ENCODE results near the gene ZNF507. TPM values are rescaled to one million over a fixed set of nuclear protein-coding genes. Genes with fewer than 3 reads are reported as not detected.
"Not testable (repeated sequence)": the region's sequence is repeated elsewhere in the genome, so short reads cannot be mapped to it uniquely, and the experiment has no call there.

ZNF507 gene
- total RNA-seq, 2 donors from 2014 or later = 22.7 to 34.2 TPM

DNA sequence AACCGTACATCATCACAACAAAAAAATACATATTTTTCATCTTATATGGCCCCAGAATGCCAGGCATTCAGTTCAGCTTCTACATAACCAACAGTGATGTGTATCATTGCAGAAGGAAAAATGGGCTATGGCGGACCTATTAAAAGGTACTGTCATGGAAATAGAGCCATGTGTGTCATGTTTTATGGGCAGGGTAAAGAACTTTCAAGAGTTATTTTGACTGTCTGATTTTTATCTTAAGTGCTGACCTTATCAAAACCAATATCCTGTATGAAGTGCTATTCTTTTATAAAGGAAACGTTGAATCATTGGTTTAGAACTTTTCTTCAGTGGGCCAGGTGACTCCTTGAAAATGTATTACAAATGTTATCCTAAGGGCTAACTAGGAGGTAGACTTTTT lies 9.9 kb downstream of the ZNF507 start:
- peaks cover 5 to 10% of the 10 kb centered on the region in 2 donors for H3K9me3 Mint-ChIP-seq
- H3K36me3 Mint-ChIP-seq = peaks cover 47 to 65% of the 10 kb centered on the region in 2 donors
- H3K27ac Mint-ChIP-seq = peak overlapping the region in 1 of 2 donors; percentile 37
- ATAC-seq = peak in 1 of 2 donors; percentile 57
- no peak for DNase-seq (ENCODE audit: low spot score in 2 of 2)

DNA sequence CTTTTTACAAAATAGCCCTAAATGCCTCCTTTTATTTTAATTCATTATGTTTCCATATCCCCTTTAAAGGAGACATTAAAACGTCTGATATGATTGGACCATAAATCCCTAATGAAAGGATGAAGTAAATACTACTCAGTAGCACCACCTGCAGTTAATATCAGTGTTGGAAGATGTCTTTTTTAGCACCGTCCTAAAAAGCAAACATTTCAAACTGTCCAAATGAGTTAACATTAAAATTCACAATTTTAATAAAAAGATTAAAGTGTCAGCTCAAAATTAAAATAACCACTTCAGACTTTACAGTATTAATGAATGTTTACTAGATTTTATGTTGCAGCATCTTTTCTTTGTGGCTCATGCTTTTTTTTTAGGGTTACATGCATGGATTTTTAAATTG lies 12.3 kb downstream of the ZNF507 start:
- ATAC-seq (no peak), DNase-seq (ENCODE audit: low spot score in 2 of 2) (no peak)
- Mint-ChIP-seq H3K36me3 (peaks cover 31 to 45% of the 10 kb centered on the region in 2 donors), H3K9me3 (peaks cover 5 to 6% of the 10 kb centered on the region in 2 donors), H3K27ac (no peak overlapping the region)

- Mint-ChIP-seq H3K27ac (no peak overlapping the region), H3K9me3 (peaks cover 5 to 6% of the 10 kb centered on the region in 2 donors), H3K36me3 (peaks cover 26 to 40% of the 10 kb centered on the region in 2 donors)
- ATAC-seq (no peak), DNase-seq (ENCODE audit: low spot score in 2 of 2) (no peak)
Observed at GRCh38 chr19:32358321-32358720, 12.9 kb downstream of the ZNF507 start.

GRCh38 chr19:32359581-32359980 lies 14.2 kb downstream of the ZNF507 start:
- DNase-seq (ENCODE audit: low spot score in 2 of 2) = no peak
- Mint-ChIP-seq H3K9me3 (no peaks in the 10 kb centered on the region), H3K27ac (no peak overlapping the region), H3K36me3 (peaks cover 21 to 33% of the 10 kb centered on the region in 2 donors)
- ATAC-seq = no peak

DNA sequence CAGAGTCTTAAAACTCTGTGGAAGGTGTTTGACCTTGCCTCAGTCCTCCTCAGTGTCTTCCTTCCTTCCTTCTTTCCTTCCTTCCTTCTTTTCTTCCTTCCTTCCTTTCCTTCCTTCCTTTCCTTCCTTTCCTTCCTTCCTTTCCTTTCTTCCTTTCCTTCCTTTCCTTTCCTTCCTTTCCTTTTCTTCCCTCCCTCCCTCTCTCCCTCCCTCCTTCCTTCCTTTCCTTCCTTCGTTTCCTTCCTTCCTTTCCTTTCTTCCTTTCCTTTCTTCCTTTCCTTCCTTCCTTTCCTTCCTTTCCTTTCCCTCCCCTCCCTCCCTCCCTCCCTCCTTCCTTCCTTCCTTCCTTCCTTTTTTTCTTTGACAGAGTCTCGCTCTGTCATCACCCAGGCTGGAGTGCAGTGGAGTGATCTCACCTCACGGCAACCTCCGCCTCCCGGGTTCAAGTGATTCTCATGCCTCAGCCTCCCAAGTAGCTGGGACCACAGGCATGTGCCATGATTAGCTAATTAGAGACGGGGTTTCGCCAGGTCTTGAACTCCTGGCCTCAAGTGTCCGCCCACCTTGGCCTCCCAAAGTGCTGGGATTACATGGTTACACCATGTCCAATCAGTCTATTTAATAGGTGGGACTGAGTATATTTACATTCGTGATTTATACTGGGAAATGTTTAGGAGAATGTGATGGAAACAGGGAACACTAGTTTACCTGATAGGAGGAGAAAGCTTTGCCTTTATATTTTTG lies 16.3 kb downstream of the ZNF507 start:
- DNase-seq (ENCODE audit: low spot score in 2 of 2) = no peak
- ATAC-seq = no peak
- peak overlapping the region; percentile 2 to 81 for H3K27ac Mint-ChIP-seq
- H3K36me3 Mint-ChIP-seq = peaks cover 22 to 24% of the 10 kb centered on the region in 2 donors
- H3K9me3 Mint-ChIP-seq = no peaks in the 10 kb centered on the region

- peak overlapping the region in 1 of 2 donors; percentile 2 for H3K27ac Mint-ChIP-seq
- H3K36me3 Mint-ChIP-seq = peaks cover 27 to 28% of the 10 kb centered on the region in 2 donors
- ATAC-seq = no peak
- no peak for DNase-seq (ENCODE audit: low spot score in 2 of 2)
- H3K9me3 Mint-ChIP-seq = no peaks in the 10 kb centered on the region
Observed at GRCh38 chr19:32362318-32362691, 16.9 kb downstream of the ZNF507 start.

DNA sequence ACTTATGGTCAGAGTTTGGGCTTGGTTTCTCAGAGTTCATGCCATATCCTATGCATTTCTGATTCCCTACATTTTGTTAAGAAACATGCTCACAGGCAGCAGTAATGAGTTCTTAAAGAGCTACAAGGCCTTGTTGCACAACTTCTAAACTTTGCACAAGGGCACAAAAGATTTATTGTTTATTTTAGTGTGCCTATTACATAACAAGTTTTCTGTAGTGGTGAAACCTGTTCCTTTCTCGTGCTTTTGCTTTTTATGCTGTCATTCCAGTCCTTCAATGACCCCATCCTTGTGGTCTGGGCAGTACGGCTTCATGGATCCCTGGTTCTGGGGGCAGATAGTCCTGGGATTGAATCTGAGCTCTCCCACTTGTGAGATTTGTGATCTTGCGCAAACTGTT lies 17.8 kb downstream of the ZNF507 start:
- no peak for ATAC-seq
- Mint-ChIP-seq H3K36me3 (peaks cover 26 to 27% of the 10 kb centered on the region in 2 donors), H3K9me3 (no peaks in the 10 kb centered on the region), H3K27ac (peak overlapping the region; percentile 2 to 39)
- DNase-seq (ENCODE audit: low spot score in 2 of 2) = no peak

DNA sequence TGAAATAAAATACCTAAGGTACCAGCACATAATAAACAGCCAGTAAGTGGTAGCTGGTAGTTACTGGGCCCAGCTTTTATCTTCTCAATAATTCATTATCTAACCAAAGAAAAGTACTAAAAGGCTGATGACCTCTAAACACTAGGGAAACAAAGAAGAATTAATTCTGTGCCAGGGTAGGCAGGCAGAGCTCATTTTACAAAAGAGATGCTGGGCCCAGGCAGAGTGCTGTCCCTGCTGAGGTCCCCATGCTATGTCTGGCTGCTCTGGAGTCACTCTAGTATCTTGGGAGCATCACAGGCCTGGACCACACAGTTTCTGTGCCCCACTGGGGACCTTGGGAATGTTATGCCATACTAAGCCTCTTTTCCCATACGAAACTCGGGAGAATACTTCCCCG lies 18.2 kb downstream of the ZNF507 start:
- peak overlapping the region in 1 of 2 donors; percentile 75 for H3K27ac Mint-ChIP-seq
- ATAC-seq = no peak
- peaks cover 22 to 27% of the 10 kb centered on the region in 2 donors for H3K36me3 Mint-ChIP-seq
- no peak for DNase-seq (ENCODE audit: low spot score in 2 of 2)
- no peaks in the 10 kb centered on the region for H3K9me3 Mint-ChIP-seq

DNA sequence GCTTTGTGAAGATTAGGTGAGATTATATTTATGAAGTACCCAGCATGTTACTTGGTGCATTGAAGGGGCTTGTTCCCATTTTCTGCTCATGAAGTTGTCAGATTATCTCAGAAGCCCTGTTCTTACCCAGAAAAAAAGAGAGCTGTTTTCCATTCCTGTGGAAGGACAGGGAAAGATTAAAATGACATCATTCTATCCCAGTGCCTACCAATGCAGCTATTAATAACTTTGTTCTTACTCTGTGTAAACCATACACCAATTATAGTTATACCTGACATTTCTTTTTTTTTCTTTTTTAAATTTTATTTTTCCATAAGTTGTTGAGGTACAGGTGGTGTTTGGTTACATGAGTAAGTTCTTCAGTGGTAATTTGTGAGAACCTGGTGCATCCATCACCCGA lies 18.6 kb downstream of the ZNF507 start:
- no peak for ATAC-seq
- H3K9me3 Mint-ChIP-seq = no peaks in the 10 kb centered on the region
- H3K36me3 Mint-ChIP-seq = peaks cover 22 to 27% of the 10 kb centered on the region in 2 donors
- DNase-seq (ENCODE audit: low spot score in 2 of 2) = no peak
- peak overlapping the region in 1 of 2 donors; percentile 75 for H3K27ac Mint-ChIP-seq

GRCh38 chr19:32367063-32367462 lies 21.7 kb downstream of the ZNF507 start:
- H3K36me3 Mint-ChIP-seq = peaks cover 35 to 44% of the 10 kb centered on the region in 2 donors
- DNase-seq (ENCODE audit: low spot score in 2 of 2) (no peak), ATAC-seq (no peak)
- H3K27ac Mint-ChIP-seq = no peak overlapping the region
- no peaks in the 10 kb centered on the region for H3K9me3 Mint-ChIP-seq

GRCh38 chr19:32367948-32368536 lies 22.6 kb downstream of the ZNF507 start:
- ATAC-seq (no peak), DNase-seq (ENCODE audit: low spot score in 2 of 2) (no peak)
- no peak overlapping the region for H3K27ac Mint-ChIP-seq
- H3K9me3 Mint-ChIP-seq = no peaks in the 10 kb centered on the region
- H3K36me3 Mint-ChIP-seq = peaks cover 39 to 51% of the 10 kb centered on the region in 2 donors

DNA sequence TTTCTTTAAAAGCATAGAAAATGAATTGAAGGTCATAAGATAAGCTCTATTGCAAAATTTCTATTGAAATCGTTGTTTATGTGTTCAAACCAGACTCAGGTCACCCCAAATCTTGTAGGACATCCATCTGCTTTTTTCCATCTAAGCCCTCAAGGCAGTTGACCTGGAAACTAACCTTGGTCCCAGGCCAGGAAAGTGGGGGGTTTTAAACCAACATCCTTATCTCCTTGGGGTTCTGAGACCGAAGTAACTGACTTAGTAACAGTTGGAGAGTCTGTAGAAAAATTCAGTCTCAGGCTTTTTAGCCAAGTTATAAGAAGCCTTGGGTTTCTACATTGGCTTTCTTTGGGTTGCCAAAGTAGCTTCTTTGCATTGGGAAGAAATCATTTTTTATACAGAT lies 23.4 kb downstream of the ZNF507 start:
- H3K9me3 Mint-ChIP-seq = no peaks in the 10 kb centered on the region
- ATAC-seq (no peak), DNase-seq (ENCODE audit: low spot score in 2 of 2) (no peak)
- peaks cover 34 to 45% of the 10 kb centered on the region in 2 donors for H3K36me3 Mint-ChIP-seq
- H3K27ac Mint-ChIP-seq = no peak overlapping the region

- no peaks in the 10 kb centered on the region for H3K9me3 Mint-ChIP-seq
- ATAC-seq (no peak), DNase-seq (ENCODE audit: low spot score in 2 of 2) (no peak)
- peaks cover 12 to 36% of the 10 kb centered on the region in 2 donors for H3K36me3 Mint-ChIP-seq
- no peak overlapping the region for H3K27ac Mint-ChIP-seq
Observed at GRCh38 chr19:32372726-32373517, 27.5 kb downstream of the ZNF507 start.

- Mint-ChIP-seq H3K27ac (no peak overlapping the region), H3K9me3 (no peaks in the 10 kb centered on the region), H3K36me3 (peaks cover 12 to 36% of the 10 kb centered on the region in 2 donors)
- DNase-seq (ENCODE audit: low spot score in 2 of 2) (no peak), ATAC-seq (no peak)
Observed at GRCh38 chr19:32373585-32374295, 28.3 kb downstream of the ZNF507 start.

DNA sequence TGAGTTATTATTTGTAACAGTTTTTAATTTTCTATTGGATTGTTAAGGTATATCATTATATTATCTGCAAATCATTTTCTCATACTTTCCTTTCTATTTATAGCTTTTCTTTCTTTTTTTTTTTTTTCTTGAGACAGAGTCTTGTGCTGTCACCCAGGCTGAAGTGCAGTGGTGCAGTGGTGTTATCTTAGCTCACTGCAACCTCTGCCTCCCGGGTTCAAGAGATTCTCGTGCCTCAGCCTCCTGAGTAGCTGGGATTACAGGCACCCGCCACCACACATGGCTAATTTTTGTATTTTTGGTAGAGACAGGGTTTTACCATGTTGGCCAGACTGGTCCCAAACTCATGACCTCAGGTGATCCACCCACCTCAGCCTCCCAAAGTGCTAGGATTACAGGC lies 29.0 kb downstream of the ZNF507 start:
- not testable (repeated sequence) for DNase-seq (ENCODE audit: low spot score in 2 of 2); ATAC-seq; H3K27ac Mint-ChIP-seq; H3K9me3 Mint-ChIP-seq
- H3K36me3 Mint-ChIP-seq = peaks cover 12 to 32% of the 10 kb centered on the region in 2 donors

DNA sequence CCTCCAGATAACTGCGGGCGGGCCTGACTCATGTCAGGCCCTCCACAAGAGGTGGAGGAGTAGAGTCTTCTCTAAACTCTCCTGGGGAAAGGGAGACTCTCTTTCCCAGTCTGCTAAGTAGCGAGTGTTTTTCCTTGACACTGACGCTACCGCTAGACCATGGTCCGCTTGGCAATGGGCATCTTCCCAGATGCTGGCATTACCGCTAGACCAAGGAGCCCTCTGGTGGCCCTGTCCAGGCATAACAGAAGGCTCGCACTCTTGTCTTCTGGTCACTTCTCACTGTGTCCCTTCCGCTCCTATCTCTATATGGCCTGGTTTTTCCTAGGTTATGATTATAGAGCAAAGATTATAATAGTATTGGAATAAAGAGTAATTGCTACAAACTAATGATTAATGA lies 31.7 kb downstream of the ZNF507 start:
- DNase-seq (ENCODE audit: low spot score in 2 of 2); ATAC-seq; H3K27ac Mint-ChIP-seq; H3K9me3 Mint-ChIP-seq: not testable (repeated sequence)
- peaks cover 4 to 14% of the 10 kb centered on the region in 2 donors for H3K36me3 Mint-ChIP-seq

Measured in activated naive CD4-positive, alpha-beta T cell treated with anti-CD3 and anti-CD28 coated beads, Interleukin-2, amount 50 U/mL, for 72 hours (primary cell).